HL-60/S4 treated with phorbol 12-myristate 13-acetate at 8.2 ng/mL for 4 days and 3 days (cell line): ENCODE results near the gene PYROXD2.

Experiments
- in situ Hi-C: fragments of 300-500 bp; cut with MboI; formaldehyde crosslinking; loops from 2 replicates; pipeline ENCODE4 v1.15.0; 2022; ENCODE audit warnings: low sequenced_read_pairs

PYROXD2 gene

GRCh38 chr10:98414932-98415730, at the start of gene PYROXD2:
TSS of gene PYROXD2 (minus strand) at chr10:98415182. CDS start at chr10:98415135, 47 bp downstream.
- in situ Hi-C loops: no loop called here

GRCh38 chr10:98463976-98464754, 49.2 kb upstream of the PYROXD2 start:
- in situ Hi-C loops: loop anchor here (10.0 to 25.0 kb wide), 2 partner anchors 581 to 798 kb away; no protein-coding TSS in a partner anchor

- in situ Hi-C loops: loop anchor here (10.0 to 25.0 kb wide), 2 partner anchors 582 to 799 kb away; no protein-coding TSS in a partner anchor
Observed at GRCh38 chr10:98463016-98463415, 48.0 kb upstream of the PYROXD2 start.

GRCh38 chr10:98461500-98461842, 46.5 kb upstream of the PYROXD2 start:
- in situ Hi-C loops: loop anchor here (10.0 to 25.0 kb wide), 2 partner anchors 583 to 801 kb away; no protein-coding TSS in a partner anchor

- in situ Hi-C loops: loop anchor here (10.0 to 25.0 kb wide), 2 partner anchors 584 to 801 kb away; no protein-coding TSS in a partner anchor
Observed at GRCh38 chr10:98460837-98461499, 46.0 kb upstream of the PYROXD2 start.

- in situ Hi-C loops: loop anchor here (25.0 kb wide), 1 partner anchor 803 kb away; no protein-coding TSS in a partner anchor
Observed at GRCh38 chr10:98458809-98459784, 44.1 kb upstream of the PYROXD2 start.

- in situ Hi-C loops: loop anchor here (25.0 kb wide), 1 partner anchor 805 kb away; no protein-coding TSS in a partner anchor
Observed at GRCh38 chr10:98457721-98458120, 42.7 kb upstream of the PYROXD2 start.

GRCh38 chr10:98456686-98457482, 41.9 kb upstream of the PYROXD2 start:
- in situ Hi-C loops: loop anchor here (25.0 kb wide), 1 partner anchor 805 kb away; no protein-coding TSS in a partner anchor

GRCh38 chr10:98456043-98456570, 41.1 kb upstream of the PYROXD2 start:
- in situ Hi-C loops: loop anchor here (25.0 kb wide), 1 partner anchor 806 kb away; no protein-coding TSS in a partner anchor

- in situ Hi-C loops: loop anchor here (25.0 kb wide), 1 partner anchor 809 kb away; no protein-coding TSS in a partner anchor
Observed at GRCh38 chr10:98453729-98454128, 38.7 kb upstream of the PYROXD2 start.

GRCh38 chr10:98450618-98451017, 35.6 kb upstream of the PYROXD2 start:
- in situ Hi-C loops: loop anchor here (25.0 kb wide), 1 partner anchor 812 kb away; no protein-coding TSS in a partner anchor

- in situ Hi-C loops: no loop called here
Observed at GRCh38 chr10:98449287-98449686, 34.3 kb upstream of the PYROXD2 start.

- in situ Hi-C loops: no loop called here
Observed at GRCh38 chr10:98446661-98447221, 31.8 kb upstream of the PYROXD2 start, which contains the start of gene HPS1. TSS of gene HPS1 (minus strand) at chr10:98446935. CDS start at chr10:98443240, 3,695 bp downstream.

- in situ Hi-C loops: no loop called here
Observed at GRCh38 chr10:98446151-98446660, 31.2 kb upstream of the PYROXD2 start.

GRCh38 chr10:98445200-98445812, 30.3 kb upstream of the PYROXD2 start:
- in situ Hi-C loops: no loop called here

- in situ Hi-C loops: no loop called here
Observed at GRCh38 chr10:98444314-98445006, 29.5 kb upstream of the PYROXD2 start.

- in situ Hi-C loops: no loop called here
Observed at GRCh38 chr10:98438715-98439114, 23.7 kb upstream of the PYROXD2 start.
